Stimulated activated CD8-positive, alpha-beta memory T cell treated with anti-CD3 and anti-CD28 coated beads, Interleukin-15, amount 100 ng/mL, for 48 hours (primary cell): Measurements from ENCODE around the gene PKN3.
"Not testable (repeated sequence)": the region's sequence is repeated elsewhere in the genome, so short reads cannot be mapped to it uniquely, and the experiment has no call there.

ENCODE experiments used
- DNase-seq, 2 donors: peaks; one replicate each; pipeline ENCODE4 v3.0.0-alpha.2; 2020; ENCODE audit warnings: low read depth in 2 of 2

PKN3 gene

GRCh38 chr9:128702445-128702948 is at the start of gene PKN3:
Gene PKN3, plus strand, starts transcription at chr9:128702503. Its CDS starts 413 bp downstream, at chr9:128702916.
- peak; percentile 81 to 83 for DNase-seq

- no peak for DNase-seq
Measured at GRCh38 chr9:128653908-128654307, 48.4 kb upstream of the PKN3 start.

- no peak for DNase-seq
Measured at GRCh38 chr9:128654481-128654880, 47.8 kb upstream of the PKN3 start.

GRCh38 chr9:128656416-128657343 is 45.6 kb upstream of the PKN3 start, which contains the start of gene DYNC2I2:
Gene DYNC2I2, minus strand, starts transcription at chr9:128656847. Its CDS starts 121 bp downstream, at chr9:128656726.
- peak; percentile 92 to 95 for DNase-seq

GRCh38 chr9:128657344-128657704 is 45.0 kb upstream of the PKN3 start:
- no peak for DNase-seq

GRCh38 chr9:128657796-128658195 is 44.5 kb upstream of the PKN3 start:
- no peak for DNase-seq

- not testable (repeated sequence) for DNase-seq
Measured at GRCh38 chr9:128666481-128666941, 35.8 kb upstream of the PKN3 start.

- DNase-seq = no peak
Measured at GRCh38 chr9:128669786-128670185, 32.5 kb upstream of the PKN3 start.

- no peak for DNase-seq
Measured at GRCh38 chr9:128675382-128675781, 26.9 kb upstream of the PKN3 start.

GRCh38 chr9:128677794-128678193 is 24.5 kb upstream of the PKN3 start:
- DNase-seq = no peak

GRCh38 chr9:128683340-128684064 is 18.8 kb upstream of the PKN3 start:
- peak in 1 of 2 donors; percentile 31 for DNase-seq

- no peak for DNase-seq
Measured at GRCh38 chr9:128684065-128684324, 18.3 kb upstream of the PKN3 start.

GRCh38 chr9:128684325-128685199 is 17.7 kb upstream of the PKN3 start:
- DNase-seq = peak; percentile 71 to 73

GRCh38 chr9:128685636-128686489 is 16.4 kb upstream of the PKN3 start:
- no peak for DNase-seq

- no peak for DNase-seq
Measured at GRCh38 chr9:128687453-128687852, 14.8 kb upstream of the PKN3 start.

GRCh38 chr9:128688501-128689292 is 13.6 kb upstream of the PKN3 start, which contains the start of gene SET:
Gene SET, plus strand, starts transcription at chr9:128689222. Its CDS starts 361 bp downstream, at chr9:128689583.
- peak; percentile 94 to 96 for DNase-seq

- no peak for DNase-seq
Measured at GRCh38 chr9:128689293-128689774, 13.0 kb upstream of the PKN3 start.

- DNase-seq = no peak
Measured at GRCh38 chr9:128689820-128690683, 12.3 kb upstream of the PKN3 start.

- DNase-seq = no peak
Measured at GRCh38 chr9:128690684-128691034, 11.6 kb upstream of the PKN3 start.
